ENCODE results near the gene MRE11.
"Not testable (repeated sequence)": the region's sequence is repeated elsewhere in the genome, so short reads cannot be mapped to it uniquely, and the experiment has no call there.

The MRE11 gene

DNA sequence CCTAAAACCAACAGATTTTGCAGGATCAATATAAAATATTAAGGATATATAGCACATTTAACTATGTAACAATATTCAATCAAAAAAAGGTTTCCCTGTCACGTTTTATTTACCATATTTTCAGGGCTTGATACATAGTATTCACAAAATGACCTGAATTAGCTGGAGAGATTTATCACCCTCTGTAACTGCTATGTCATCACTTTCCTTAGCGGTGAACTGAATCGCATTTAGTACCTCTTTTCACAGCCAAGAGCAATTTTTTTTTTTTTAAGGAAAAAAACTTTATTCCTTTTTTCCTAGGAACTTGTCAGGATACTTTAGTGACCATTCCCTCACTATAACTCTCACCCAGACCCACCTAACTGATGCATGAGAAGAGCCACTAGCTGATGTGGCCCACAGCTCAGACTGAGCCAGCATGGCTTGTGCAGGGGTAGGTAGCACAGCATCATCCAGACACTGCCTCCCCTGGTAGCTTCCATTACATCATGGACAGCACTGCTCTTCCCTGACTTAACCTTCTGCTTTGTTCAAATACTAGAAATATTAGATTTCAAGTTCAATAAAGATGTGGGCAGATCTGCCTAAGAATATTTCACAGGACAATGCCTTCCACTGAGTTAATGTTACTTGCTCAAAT is 75.4 kb downstream of the MRE11 start:
- DNase-seq: no peak

DNA sequence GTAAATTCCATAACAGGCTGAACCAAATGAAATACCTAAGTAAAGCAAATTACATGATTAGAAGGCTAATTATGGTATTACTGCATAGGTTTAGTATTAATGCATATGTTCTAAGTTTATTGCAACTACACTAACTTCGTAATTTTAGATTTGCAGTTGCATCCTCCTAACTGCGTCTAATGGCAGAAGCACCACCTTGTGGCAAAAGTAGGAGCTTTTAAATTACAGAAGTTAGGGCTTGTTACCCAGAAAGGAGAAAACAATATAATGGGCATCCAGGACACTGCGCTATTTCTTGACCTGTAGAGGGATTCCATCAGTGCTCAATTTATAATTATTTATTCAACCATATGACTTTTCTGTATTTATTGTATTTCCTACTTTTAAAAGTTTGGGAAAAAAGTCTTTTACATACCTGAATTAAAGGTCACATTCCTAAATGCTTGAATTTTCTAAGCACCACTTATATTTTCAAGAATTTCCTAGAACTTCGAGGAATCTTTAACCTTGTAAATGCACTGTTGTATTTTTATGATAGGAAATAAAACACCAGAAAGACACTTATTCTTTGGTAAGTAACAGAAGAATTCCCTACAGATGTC is 76.2 kb downstream of the MRE11 start:
- DNase-seq: peak; percentile 12

- DNase-seq: no peak
These were observed 88.4 kb downstream of the MRE11 start for GRCh38 chr11:94405062-94405833.

DNA sequence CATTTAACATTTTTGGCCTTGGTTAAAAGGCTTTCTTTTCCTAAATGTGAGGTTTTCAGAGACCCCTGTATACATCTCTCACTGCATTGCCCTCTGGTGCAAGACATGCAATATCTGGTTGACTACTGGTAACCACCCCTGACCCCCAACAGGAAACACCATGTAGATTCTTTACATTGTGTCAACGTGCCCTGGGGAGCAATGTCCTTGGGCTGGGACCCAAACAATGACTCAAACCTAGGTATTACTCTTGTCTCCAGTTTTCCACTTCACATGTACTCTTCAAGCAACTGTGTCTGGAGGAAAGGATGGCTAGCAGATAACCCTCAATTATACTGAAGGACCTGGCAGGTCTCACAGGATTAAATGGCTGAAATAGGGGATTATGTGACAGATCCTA is 91.3 kb downstream of the MRE11 start:
- no peak for DNase-seq

- DNase-seq: no peak
These were observed 91.8 kb downstream of the MRE11 start for GRCh38 chr11:94401773-94402265.

DNA sequence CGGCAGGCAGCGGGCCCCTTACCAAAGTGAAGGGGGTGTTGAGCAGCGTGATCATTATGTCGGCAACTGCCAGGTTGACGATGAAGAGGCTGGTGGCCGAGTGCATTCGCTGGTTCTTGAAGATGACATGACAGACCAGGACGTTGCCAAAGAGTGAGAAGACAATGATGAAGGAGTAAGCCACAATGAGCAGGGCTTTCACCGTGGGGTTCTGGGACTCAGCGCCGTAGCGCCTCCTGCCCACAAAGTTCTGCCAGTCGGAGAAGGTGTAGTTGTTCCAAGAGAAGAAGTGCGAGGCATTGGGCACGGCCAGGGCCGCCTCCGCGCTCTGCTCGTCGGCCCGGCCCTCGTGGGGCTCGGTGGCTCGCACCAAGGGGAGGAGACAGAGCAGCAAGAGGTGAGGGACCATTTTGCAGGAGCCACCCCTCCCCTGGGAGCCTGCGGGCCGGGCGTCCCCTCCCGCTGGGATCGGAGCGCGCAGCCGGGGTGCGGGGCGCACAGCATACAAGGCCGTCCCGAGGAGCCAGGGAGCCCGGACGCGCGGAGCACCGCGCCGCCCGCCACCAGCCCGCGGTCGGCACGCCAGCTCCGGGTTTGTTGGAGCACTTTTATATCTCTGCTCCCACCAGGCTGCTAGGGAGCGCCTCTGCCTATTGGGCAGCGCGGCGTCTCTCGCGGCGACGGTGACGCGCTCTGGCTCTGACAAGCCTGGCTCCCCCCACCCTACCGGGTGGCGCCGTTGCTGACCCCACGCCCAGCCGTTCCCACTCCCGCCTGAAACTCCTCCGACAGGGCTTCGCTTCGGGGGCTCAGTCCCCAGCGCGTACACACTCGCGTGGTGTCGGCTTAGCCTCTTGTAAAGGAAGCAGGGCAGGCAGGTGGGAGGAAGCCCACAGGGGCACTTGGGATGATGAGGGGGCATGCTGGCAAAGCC is 92.5 kb downstream of the MRE11 start, which contains the start of gene GPR83:
TSS of gene GPR83 (minus strand) at position 581 of the 934 bp plus-strand sequence. CDS start at position 409, 172 bp downstream.
- no peak for DNase-seq

DNA sequence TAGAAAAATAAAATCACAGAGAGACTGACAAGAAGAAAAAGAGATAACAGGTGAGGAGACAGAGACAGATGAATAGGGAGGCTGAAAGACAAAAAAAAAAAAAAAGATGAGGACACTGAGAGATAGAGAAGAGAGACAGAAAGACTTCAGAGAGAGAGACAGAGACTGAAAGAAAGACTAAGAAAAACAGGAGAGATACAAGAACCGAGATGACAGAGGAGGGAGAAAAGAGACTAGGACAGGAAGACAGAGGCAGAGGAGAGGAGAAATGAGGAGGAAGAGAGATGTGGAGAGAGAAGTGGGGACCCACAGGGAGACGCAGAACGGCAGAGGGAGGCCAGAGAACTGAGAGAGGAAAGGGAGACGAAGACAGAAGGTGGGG is 93.2 kb downstream of the MRE11 start:
- DNase-seq: no peak

DNA sequence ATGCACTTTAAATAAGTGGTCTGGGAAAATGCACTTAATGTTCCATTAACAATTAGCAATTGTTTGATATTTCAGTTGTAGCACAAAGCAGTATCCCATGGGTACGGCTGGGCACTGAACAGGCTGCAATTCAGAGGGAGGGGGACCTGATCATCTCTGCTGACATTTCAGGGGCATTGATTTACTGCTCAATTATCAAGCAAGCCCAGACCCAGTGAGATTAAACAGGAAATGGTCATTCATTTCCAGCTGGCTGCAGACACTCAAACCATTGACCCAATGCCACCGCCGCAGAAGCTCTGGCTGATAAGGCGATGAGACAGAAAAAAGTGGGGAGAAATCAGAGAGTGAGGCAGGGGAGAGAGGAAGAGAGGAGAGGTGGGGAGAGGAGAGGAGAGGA is 93.6 kb downstream of the MRE11 start:
- no peak for DNase-seq

GRCh38 chr11:94398101-94398500 is 95.5 kb downstream of the MRE11 start:
- DNase-seq: no peak

DNA sequence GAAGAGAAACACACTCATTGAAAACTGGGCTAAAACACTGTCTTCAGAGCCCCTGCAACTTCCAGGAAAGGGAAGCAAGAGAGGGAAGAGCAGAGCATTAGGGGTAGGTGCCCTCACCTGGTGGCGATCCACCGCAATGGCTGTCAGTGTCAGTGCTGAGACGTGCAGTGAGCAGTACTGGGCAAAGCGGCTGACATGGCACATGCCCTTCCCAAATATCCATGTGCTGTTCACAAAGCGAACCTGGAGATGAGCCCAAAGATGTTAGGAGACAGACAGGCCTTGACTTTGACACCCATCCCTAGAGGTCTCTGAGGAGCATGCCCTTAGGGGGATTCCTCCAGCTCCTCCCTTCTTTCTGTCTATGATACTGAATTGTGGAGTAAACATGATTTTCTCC is 97.4 kb downstream of the MRE11 start:
- no peak for DNase-seq

GRCh38 chr11:94391937-94392336 is 101.7 kb downstream of the MRE11 start:
- DNase-seq: not testable (repeated sequence)

DNA sequence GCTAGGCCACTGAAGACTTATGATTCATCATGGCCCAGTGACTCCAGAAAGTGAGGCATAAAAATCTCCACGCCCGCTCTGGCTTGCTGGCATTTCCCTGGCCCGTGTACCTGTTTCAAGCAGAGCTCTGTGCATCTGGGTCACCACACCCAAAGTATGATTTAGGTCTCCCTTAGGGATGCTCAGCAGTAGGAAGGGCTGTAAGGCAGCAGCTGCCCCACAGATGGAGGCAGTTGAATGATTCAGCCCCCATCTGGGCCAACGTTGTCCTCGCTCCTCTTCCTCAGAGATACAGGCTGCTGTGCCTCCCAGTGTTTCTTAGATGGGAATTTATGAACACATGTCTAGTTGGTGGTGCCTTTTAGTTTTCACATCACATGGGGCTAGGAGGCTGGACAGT is 114.0 kb downstream of the MRE11 start:
- DNase-seq: no peak

DNA sequence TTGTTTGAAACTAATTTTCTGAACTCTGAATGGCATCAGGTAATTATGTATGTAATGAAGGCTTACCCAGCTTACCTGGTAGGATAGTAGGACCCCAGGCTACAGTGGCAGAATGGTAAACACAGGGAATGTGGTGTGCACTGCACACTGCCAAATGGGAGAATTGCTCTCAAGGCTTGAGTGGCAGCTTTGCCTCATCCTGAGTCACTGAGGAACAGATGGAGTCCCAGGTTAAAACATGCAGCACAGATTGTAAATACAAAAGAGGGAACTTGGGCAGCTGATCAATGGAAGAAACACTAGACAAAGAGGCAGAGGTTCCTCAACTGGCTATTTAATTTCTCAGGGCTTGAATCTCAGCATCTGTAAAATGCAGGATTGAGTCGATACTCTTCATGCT is 116.8 kb downstream of the MRE11 start:
- DNase-seq: no peak

DNA sequence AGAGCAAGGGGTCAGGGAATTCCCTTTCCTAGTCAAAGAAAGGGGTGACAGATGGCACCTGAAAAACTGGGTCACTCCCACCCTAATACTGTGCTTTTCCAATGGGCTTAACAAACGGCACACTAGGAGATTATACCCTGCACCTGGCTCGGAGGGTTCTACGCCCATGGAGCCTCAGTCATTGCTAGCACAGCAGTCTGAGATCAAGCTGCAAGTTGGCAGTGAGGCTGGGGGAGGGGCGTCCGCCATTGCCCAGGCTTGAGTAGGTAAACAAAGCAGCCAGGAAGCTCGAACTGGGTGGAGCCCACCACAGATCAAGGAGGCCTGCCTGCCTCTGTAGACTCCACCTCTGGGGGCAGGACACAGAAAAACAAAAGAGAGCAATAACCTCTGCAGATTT is 123.1 kb downstream of the MRE11 start:
- DNase-seq: not testable (repeated sequence)

Measured in kidney glomerular epithelial cell (primary cell).